Measurements from ENCODE around the gene NCMAP.

GRCh38 chr1:24547195-24547594 lies 8.7 kb upstream of the NCMAP start:
- no peak for TF ChIP-seq CTCF (IDR thresholded peaks at IDR 0.05)
- no peak for TF ChIP-seq ZFX (IDR thresholded peaks at IDR 0.05; ENCODE audit: borderline replicate concordance)
